A549 treated with Hydrocortisone at 1 μM for 4 hours (cell line): ENCODE data around the gene PCDHGB1. TPM values are rescaled to one million over a fixed set of nuclear protein-coding genes. Genes with fewer than 3 reads are reported as not detected.

Source experiments
- total RNA-seq: library from RNA; stranded (reverse); fragments of 200-300 nt; extraction: Qiagen RNA extraction; gene quantifications from 5 replicates; pipeline ENCODE4 v1.2.3, GENCODE V29; 2022

Gene PCDHGB1
- total RNA-seq, 1 experiment from 2014 or later: 1.7 TPM

DNA sequence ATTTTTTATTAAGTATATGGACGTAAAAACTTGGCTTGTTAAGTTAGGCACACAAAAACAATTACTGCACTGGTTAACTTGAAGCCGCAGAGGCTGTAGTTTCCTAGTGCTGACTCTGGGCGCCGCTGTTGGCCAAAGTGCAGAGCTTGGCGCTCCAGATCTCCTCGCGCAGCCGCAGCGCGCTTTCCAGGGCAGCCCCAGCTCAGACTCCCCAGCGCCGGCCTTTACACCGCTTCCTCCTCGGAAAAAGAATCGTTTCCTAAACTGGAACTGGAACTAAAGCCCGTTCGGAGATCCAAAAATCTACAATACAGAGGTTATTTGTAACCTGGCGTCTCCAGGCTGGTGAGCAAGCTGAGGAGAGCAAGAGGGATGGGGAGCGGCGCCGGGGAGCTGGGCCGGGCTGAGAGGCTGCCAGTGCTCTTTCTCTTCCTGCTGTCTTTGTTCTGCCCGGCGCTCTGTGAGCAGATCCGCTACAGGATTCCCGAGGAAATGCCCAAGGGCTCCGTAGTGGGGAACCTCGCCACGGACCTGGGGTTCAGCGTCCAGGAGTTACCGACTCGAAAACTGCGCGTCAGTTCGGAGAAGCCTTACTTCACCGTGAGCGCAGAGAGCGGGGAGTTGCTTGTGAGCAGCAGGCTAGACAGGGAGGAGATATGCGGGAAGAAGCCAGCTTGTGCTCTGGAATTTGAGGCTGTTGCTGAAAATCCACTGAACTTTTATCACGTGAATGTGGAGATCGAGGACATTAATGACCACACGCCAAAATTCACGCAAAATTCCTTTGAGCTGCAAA is 48.1 kb downstream of the PCDHGB1 start, which contains the start of gene PCDHGB5:
PCDHGB5 (plus strand) TSS at position 192 of the 796 bp plus-strand sequence; CDS start at position 373, 181 bp downstream.

Other genes starting within 250 kb of the PCDHGB1 start
- 0.03 to 0.07 TPM in 2 of 5 replicates, not detected in the others for gene PCDHB3, start 249.6 kb upstream of the PCDHGB1 start, total RNA-seq
- 0.06 to 0.10 TPM (median 0.07 TPM) in 3 of 5 replicates, not detected in the others for gene PCDHB4, start 228.3 kb upstream of the PCDHGB1 start, total RNA-seq
- 1.1 to 1.8 TPM (median 1.6 TPM) in 5 replicates for gene PCDHB5, start 214.9 kb upstream of the PCDHGB1 start, total RNA-seq
- gene PCDHB6, start 200.0 kb upstream of the PCDHGB1 start, total RNA-seq: 0.84 to 1.1 TPM (median 1.0 TPM) in 5 replicates
- not detected in 5 replicates for gene PCDHB7, start 177.5 kb upstream of the PCDHGB1 start, total RNA-seq
- gene PCDHB8, start 172.3 kb upstream of the PCDHGB1 start, total RNA-seq: 0.13 to 0.36 TPM (median 0.30 TPM) in 5 replicates
- 0.05 to 0.08 TPM (median 0.05 TPM) in 4 of 5 replicates, not detected in the other for gene PCDHB16, start 167.7 kb upstream of the PCDHGB1 start, total RNA-seq
- 0.03 TPM in 1 of 5 replicates, not detected in the others for gene PCDHB9, start 162.9 kb upstream of the PCDHGB1 start, total RNA-seq
- 0.03 to 0.06 TPM (median 0.05 TPM) in 3 of 5 replicates, not detected in the others for gene PCDHB10, start 157.7 kb upstream of the PCDHGB1 start, total RNA-seq
- gene PCDHB11, start 150.5 kb upstream of the PCDHGB1 start, total RNA-seq: 0.03 to 0.08 TPM (median 0.06 TPM) in 5 replicates
- 0.06 TPM in 1 of 5 replicates, not detected in the others for gene PCDHB12, start 141.4 kb upstream of the PCDHGB1 start, total RNA-seq
- 0.06 to 0.09 TPM (median 0.09 TPM) in 4 of 5 replicates, not detected in the other for gene PCDHB13, start 136.2 kb upstream of the PCDHGB1 start, total RNA-seq
- 0.06 to 0.10 TPM (median 0.08 TPM) in 5 replicates for gene PCDHB14, start 126.8 kb upstream of the PCDHGB1 start, total RNA-seq
- gene PCDHB15, start 104.7 kb upstream of the PCDHGB1 start, total RNA-seq: 0.03 to 0.14 TPM (median 0.06 TPM) in 5 replicates
- not detected in 5 replicates for gene SLC25A2, start 46.0 kb upstream of the PCDHGB1 start, total RNA-seq
- gene TAF7, start 29.3 kb upstream of the PCDHGB1 start, total RNA-seq: 60.4 to 85.3 TPM (median 69.6 TPM) in 5 replicates
- gene PCDHGA1, start 19.6 kb upstream of the PCDHGB1 start, total RNA-seq: 0.22 to 0.38 TPM (median 0.31 TPM) in 5 replicates
- gene PCDHGA2, start 11.3 kb upstream of the PCDHGB1 start, total RNA-seq: 0.54 to 0.91 TPM (median 0.62 TPM) in 5 replicates
- not detected in 5 replicates for gene PCDHGA3, start 6.3 kb upstream of the PCDHGB1 start, total RNA-seq
- gene PCDHGA4, start 4.9 kb downstream of the PCDHGB1 start, total RNA-seq: 0.06 to 0.16 TPM (median 0.12 TPM) in 4 of 5 replicates, not detected in the other
- 0.05 to 0.13 TPM (median 0.11 TPM) in 4 of 5 replicates, not detected in the other for gene PCDHGB2, start 9.9 kb downstream of the PCDHGB1 start, total RNA-seq
- gene PCDHGA5, start 14.1 kb downstream of the PCDHGB1 start, total RNA-seq: 0.10 to 0.23 TPM (median 0.13 TPM) in 5 replicates
- gene PCDHGB3, start 20.1 kb downstream of the PCDHGB1 start, total RNA-seq: 0.20 to 0.25 TPM (median 0.21 TPM) in 5 replicates
- gene PCDHGA6, start 23.8 kb downstream of the PCDHGB1 start, total RNA-seq: 0.14 to 0.26 TPM (median 0.20 TPM) in 5 replicates
- 0.57 to 1.2 TPM (median 0.76 TPM) in 5 replicates for gene PCDHGA7, start 32.6 kb downstream of the PCDHGB1 start, total RNA-seq
- 0.56 to 1.1 TPM (median 0.85 TPM) in 5 replicates for gene PCDHGB4, start 37.6 kb downstream of the PCDHGB1 start, total RNA-seq
- gene PCDHGA8, start 42.5 kb downstream of the PCDHGB1 start, total RNA-seq: 0.02 to 0.05 TPM (median 0.05 TPM) in 3 of 5 replicates, not detected in the others
- gene PCDHGB5, start 47.8 kb downstream of the PCDHGB1 start, total RNA-seq: 2.0 to 2.6 TPM (median 2.3 TPM) in 5 replicates
- 0.05 to 0.07 TPM (median 0.07 TPM) in 4 of 5 replicates, not detected in the other for gene PCDHGA9, start 52.7 kb downstream of the PCDHGB1 start, total RNA-seq
- 0.05 to 0.18 TPM (median 0.10 TPM) in 5 replicates for gene PCDHGB6, start 57.9 kb downstream of the PCDHGB1 start, total RNA-seq
- 0.02 to 0.03 TPM (median 0.02 TPM) in 3 of 5 replicates, not detected in the others for gene PCDHGA10, start 62.9 kb downstream of the PCDHGB1 start, total RNA-seq
- gene PCDHGB7, start 67.6 kb downstream of the PCDHGB1 start, total RNA-seq: 0.02 to 0.08 TPM (median 0.07 TPM) in 5 replicates
- gene PCDHGA11, start 71.0 kb downstream of the PCDHGB1 start, total RNA-seq: 0.02 to 0.06 TPM (median 0.02 TPM) in 3 of 5 replicates, not detected in the others
- gene PCDHGA12, start 80.4 kb downstream of the PCDHGB1 start, total RNA-seq: 0.03 TPM in 2 of 5 replicates, not detected in the others
- 5.3 to 6.9 TPM (median 6.2 TPM) in 5 replicates for gene PCDHGC3, start 125.9 kb downstream of the PCDHGB1 start, total RNA-seq
- gene PCDHGC4, start 134.9 kb downstream of the PCDHGB1 start, total RNA-seq: not detected in 5 replicates
- 0.02 TPM in 1 of 5 replicates, not detected in the others for gene PCDHGC5, start 139.0 kb downstream of the PCDHGB1 start, total RNA-seq